HEK293T (cell line): ENCODE measurements around the gene CYB5R3.

Experiments
- CTCF ChIA-PET: fragments of 350-600 bp; formaldehyde crosslinking; extraction: SDS; loops from one replicate; lab custom pipeline; 2021; ENCODE audit warnings: antibody characterized with exemption, inconsistent platforms; lab: Yijun Ruan, JAX
- POLR2A ChIA-PET: fragments of 350-600 bp; formaldehyde crosslinking; extraction: SDS; loops from one replicate; lab custom pipeline; 2020; ENCODE audit warnings: antibody characterized with exemption, inconsistent platforms; lab: Yijun Ruan, JAX
- DNase-seq: peaks from one replicate; pipeline ENCODE4 v3.0.0; 2012; ENCODE audit warnings: mixed read lengths; ENCODE audit errors: extremely low spot score
- ARNT ChIP-seq: fragments of 450-650 bp; IDR thresholded peaks from 2 replicates; pipeline ENCODE4 v1.6.1; 2017; ENCODE audit warnings: mild to moderate bottlenecking
- BHLHE40 ChIP-seq: fragments of 450-650 bp; IDR thresholded peaks from 2 replicates; pipeline ENCODE4 v1.6.1; 2016; ENCODE audit warnings: mild to moderate bottlenecking, moderate library complexity, borderline replicate concordance
- CTBP1 ChIP-seq: fragments of 450-650 bp; IDR thresholded peaks from 2 replicates; pipeline ENCODE4 v1.6.1; 2016; ENCODE audit warnings: borderline replicate concordance
- ELF4 ChIP-seq: fragments of 450-650 bp; IDR thresholded peaks from 2 replicates; pipeline ENCODE4 v1.6.1; 2017; ENCODE audit warnings: antibody characterized with exemption
- FOXA1 ChIP-seq: fragments of 450-650 bp; IDR thresholded peaks from 2 replicates; pipeline ENCODE4 v1.6.1; 2016; ENCODE audit warnings: mild to moderate bottlenecking
- FOXK2 ChIP-seq: fragments of 450-650 bp; IDR thresholded peaks from 2 replicates; pipeline ENCODE4 v1.6.1; 2016; ENCODE audit warnings: mild to moderate bottlenecking
- FOXM1 ChIP-seq: fragments of 450-650 bp; IDR thresholded peaks from 2 replicates; pipeline ENCODE4 v1.6.1; 2017; ENCODE audit warnings: mild to moderate bottlenecking, borderline replicate concordance
- HDGF ChIP-seq: fragments of 450-650 bp; IDR thresholded peaks from 2 replicates; pipeline ENCODE4 v1.6.1; 2017; ENCODE audit warnings: antibody characterized with exemption, borderline replicate concordance
- L3MBTL2 ChIP-seq: fragments of 450-650 bp; conservative IDR thresholded peaks from 2 replicates; pipeline ENCODE4 v1.6.1; 2016; ENCODE audit warnings: mild to moderate bottlenecking
- LEF1 ChIP-seq: fragments of 450-650 bp; IDR thresholded peaks from 2 replicates; pipeline ENCODE4 v1.6.1; 2017; ENCODE audit warnings: mild to moderate bottlenecking, borderline replicate concordance
- NFRKB ChIP-seq: fragments of 450-650 bp; IDR thresholded peaks from 2 replicates; pipeline ENCODE4 v1.6.1; 2016; ENCODE audit warnings: mild to moderate bottlenecking, moderate library complexity
- SP1 ChIP-seq: fragments of 450-650 bp; IDR thresholded peaks from 2 replicates; pipeline ENCODE4 v1.6.1; 2017
- SUZ12 ChIP-seq: fragments of 450-650 bp; IDR thresholded peaks from 2 replicates; pipeline ENCODE4 v1.6.1; 2016; ENCODE audit warnings: mild to moderate bottlenecking
- TARDBP ChIP-seq: fragments of 450-650 bp; IDR thresholded peaks from 2 replicates; pipeline ENCODE4 v1.6.1; 2016
- ZNF384 ChIP-seq: fragments of 450-650 bp; IDR thresholded peaks from 2 replicates; pipeline ENCODE4 v1.6.1; 2016
- TF ChIP-seq, protein P1 (sequence below): fragments of 450-650 bp; IDR thresholded peaks from 2 replicates; pipeline ENCODE4 v1.6.1; 2016

Gene CYB5R3

DNA sequence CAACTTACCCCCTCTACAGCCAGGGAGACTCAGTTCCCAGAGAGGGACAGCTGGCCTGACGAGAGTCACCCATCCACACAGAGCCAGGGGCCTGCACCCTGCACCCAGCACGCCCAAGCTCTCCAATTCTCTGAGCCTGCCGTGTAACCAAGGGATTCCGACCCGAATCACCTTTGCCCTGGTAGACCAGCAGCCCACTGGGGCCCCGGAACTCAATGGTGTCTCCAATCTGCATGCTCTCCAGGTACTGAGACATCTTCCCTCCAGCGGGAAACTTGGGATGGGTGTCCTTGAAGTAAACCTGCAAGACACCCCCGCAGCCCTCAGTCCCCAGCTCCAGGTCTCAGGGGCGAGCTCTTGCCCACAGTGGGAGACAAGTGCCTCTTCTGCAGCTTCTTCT is 21.2 kb downstream of the CYB5R3 start:
- ChIA-PET CTCF (no interaction called here), POLR2A (interaction anchor here (6.0 kb wide), 1 partner anchor 13 kb away, joined by 23 read pairs; the partner anchor contains the start of gene POLDIP3)
- TF ChIP-seq FOXA1 = no peak
- TF ChIP-seq TARDBP = no peak
- no peak for TF ChIP-seq CTBP1
- TF ChIP-seq L3MBTL2 = no peak
- no peak for TF ChIP-seq FOXK2
- TF ChIP-seq SP1 = no peak
- TF ChIP-seq FOXM1 = no peak
- no peak for TF ChIP-seq HDGF
- no peak for TF ChIP-seq NFRKB
- no peak for TF ChIP-seq SUZ12
- TF ChIP-seq, protein P1, sequence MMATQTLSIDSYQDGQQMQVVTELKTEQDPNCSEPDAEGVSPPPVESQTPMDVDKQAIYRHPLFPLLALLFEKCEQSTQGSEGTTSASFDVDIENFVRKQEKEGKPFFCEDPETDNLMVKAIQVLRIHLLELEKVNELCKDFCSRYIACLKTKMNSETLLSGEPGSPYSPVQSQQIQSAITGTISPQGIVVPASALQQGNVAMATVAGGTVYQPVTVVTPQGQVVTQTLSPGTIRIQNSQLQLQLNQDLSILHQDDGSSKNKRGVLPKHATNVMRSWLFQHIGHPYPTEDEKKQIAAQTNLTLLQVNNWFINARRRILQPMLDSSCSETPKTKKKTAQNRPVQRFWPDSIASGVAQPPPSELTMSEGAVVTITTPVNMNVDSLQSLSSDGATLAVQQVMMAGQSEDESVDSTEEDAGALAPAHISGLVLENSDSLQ = no peak
- no peak for TF ChIP-seq LEF1
- no peak for TF ChIP-seq ZNF384
- DNase-seq = no peak

DNA sequence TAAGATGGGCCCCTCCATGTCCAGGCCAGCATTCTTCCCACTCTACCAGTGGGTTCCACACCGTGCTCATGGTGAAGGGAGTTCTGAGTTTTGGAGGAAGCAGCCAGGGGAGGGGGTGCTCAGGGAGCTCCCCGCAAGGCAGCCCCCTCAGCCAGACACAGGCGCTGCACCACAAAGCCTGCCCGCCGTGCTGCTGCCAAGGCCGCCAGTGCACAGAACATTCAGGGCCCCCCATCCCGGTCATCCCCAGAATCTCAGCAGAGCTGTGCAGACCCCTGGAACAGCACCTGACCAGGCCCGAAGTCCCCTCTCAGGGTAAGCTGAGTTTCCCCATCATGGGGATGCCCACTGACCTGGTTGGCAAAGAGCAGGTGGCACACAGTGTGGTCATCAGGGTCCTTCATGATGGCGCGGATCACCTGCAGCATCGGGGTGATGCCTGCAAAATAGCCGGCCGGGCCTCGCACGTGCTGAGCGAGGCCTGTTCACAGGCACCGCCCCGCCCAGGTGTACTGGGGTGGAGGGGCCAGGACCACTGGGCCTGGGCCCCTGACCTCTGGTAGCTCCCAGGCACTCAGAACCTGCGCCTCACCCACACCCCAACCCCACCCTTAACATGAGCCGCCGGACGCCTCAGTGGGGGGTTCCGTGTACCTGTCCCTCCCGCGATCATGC is 22.1 kb downstream of the CYB5R3 start:
- no peak for DNase-seq

DNA sequence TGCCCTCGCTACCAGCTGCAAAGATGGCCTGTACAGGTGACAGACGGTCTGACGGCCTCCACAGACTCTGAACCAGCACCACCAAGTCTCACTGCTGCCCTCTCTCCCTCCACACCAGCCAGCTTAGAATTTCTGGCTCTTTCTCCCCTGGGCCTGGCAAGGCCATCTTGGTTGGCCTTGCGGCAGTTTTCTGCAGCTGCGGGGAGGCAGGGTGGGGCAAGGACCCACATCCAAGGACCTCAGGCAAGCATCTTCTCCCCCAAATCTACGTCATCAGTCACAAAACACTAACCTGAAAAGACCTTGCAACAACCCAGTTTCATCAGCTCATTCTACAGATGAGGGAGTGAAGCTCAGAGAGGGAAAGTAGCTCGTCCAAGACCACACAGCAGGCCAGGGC is 22.8 kb downstream of the CYB5R3 start:
- ChIA-PET CTCF (no interaction called here), POLR2A (interaction anchor here (6.0 kb wide), 1 partner anchor 12 kb away, joined by 23 read pairs; the partner anchor contains the start of gene POLDIP3)
- no peak for DNase-seq
- TF ChIP-seq BHLHE40 = no peak
- TF ChIP-seq TARDBP = no peak

More for the DNA sequence above, 22.1 kb downstream of the CYB5R3 start:
- TF ChIP-seq HDGF (no peak), ZNF384 (no peak), FOXK2 (no peak), NFRKB (no peak)
- TF ChIP-seq, protein P1 = no peak
- ChIA-PET POLR2A (interaction anchor here (6.0 kb wide), 1 partner anchor 12 kb away, joined by 23 read pairs; the partner anchor contains the start of gene POLDIP3), CTCF (no interaction called here)

DNA sequence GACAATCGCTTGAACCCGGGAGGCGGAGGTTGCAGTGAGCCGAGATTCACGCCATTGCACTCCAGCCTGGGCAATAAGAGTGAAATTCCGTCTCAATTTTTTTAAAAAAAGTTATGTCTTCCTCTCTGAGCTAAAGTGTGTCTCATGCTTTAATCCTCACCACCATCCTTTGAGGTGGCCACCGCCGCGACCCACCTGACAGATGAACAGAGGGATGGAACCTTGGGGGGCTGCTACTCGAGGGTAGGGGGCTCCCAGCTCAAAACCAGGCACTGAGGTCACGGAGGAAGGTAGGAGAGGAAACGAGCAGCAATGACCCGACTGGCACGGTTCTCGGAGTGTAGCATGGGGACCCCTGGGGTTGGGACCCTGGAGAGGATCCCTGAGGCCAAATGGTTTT is 23.8 kb downstream of the CYB5R3 start:
- DNase-seq = no peak
- ChIA-PET POLR2A (interaction anchor here (6.0 kb wide), 1 partner anchor 11 kb away, joined by 23 read pairs; the partner anchor contains the start of gene POLDIP3), CTCF (no interaction called here)
- TF ChIP-seq L3MBTL2 (no peak), SP1 (no peak), FOXA1 (no peak), ARNT (no peak), LEF1 (no peak), TARDBP (no peak)

DNA sequence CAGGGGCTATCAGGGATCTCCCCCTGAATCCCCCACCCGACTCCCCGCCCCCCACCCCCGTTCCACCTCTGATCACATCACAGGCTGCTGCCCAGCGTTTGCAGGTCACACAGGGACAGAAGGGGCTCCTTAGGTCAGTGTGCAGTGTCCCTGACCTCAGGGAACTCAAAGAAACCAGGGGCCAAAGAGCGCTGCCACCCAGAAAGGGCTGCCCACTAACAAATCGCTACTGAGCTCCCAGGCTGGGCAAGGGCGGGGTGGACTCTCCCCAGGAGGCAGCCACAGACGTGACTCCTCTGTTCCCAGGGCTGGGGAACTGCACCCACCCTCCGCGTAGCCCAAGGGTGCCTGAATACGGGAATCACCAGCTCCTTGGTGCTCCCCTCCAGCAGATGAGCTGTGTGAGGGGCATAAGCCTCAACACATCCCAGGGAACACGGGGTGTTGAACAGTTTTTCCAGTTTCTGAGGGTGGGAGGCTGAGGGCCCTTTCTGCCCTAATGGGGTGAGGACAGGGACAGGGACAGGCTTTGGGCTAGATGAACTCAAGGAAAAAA is 24.6 kb downstream of the CYB5R3 start:
- TF ChIP-seq SUZ12 (no peak), BHLHE40 (no peak), LEF1 (no peak), L3MBTL2 (no peak), HDGF (no peak), NFRKB (no peak), FOXA1 (no peak), CTBP1 (no peak), ELF4 (no peak), FOXK2 (no peak), ZNF384 (no peak), SP1 (no peak), FOXM1 (no peak), ARNT (no peak), TARDBP (no peak)
- TF ChIP-seq, protein P1 = no peak
- POLR2A ChIA-PET = interaction anchor here (0.6 to 6.0 kb wide), 2 partner anchors 10 to 375 kb away, joined by 3 to 23 read pairs; partner anchors contain the start of gene POLDIP3
- DNase-seq = no peak
- CTCF ChIA-PET = interaction anchor here (1.0 kb wide), 1 partner anchor 27 kb away, joined by 3 read pairs; no protein-coding TSS in a partner anchor

DNA sequence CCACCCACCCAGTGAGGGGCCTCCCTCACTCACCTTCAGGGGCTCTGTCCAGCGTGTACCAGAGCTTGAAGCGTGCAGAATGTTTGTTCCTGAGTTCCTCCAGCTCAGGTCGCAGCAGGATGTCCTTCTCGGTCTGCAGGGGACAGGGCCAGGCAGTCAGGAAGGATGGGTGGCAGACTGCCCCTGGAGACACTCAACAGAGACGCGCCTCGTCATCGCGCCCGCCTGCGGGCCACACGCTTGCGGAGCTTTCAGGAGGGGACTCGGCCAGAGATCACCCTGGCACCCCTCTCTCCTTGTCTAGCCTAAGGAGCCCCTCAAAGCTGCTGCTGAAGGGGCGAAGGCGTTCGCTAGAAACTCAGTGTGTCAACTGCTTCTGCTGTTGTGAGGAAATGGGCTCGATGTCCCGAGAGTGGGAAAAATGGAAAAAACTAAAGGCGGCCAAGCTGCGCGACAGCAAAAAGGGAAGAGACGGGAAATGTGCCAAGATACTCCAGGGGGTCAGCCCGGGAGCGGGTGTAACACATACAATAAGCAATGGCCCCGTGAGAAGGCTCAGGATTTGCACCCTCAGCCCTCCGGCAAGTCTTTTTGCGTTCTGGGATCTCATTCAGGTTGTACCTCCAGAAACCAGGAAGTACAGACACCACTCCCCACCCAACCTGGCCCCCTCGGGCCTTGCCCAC is 25.3 kb downstream of the CYB5R3 start:
- TF ChIP-seq TARDBP (no peak), LEF1 (no peak), FOXK2 (no peak), ELF4 (no peak), L3MBTL2 (no peak), SUZ12 (no peak), BHLHE40 (no peak), ARNT (no peak), CTBP1 (no peak), NFRKB (no peak), HDGF (no peak), SP1 (no peak), FOXA1 (no peak), ZNF384 (no peak), FOXM1 (no peak)
- TF ChIP-seq, protein P1 = no peak
- CTCF ChIA-PET = interaction anchor here (0.8 to 1.0 kb wide), 2 partner anchors 25 to 28 kb away, joined by 3 read pairs; partner anchors contain the start of gene CYB5R3
- DNase-seq = no peak
- POLR2A ChIA-PET = interaction anchor here (0.6 to 6.0 kb wide), 2 partner anchors 9 to 376 kb away, joined by 3 to 23 read pairs; partner anchors contain the start of gene POLDIP3
